GM18502 (cell line): ENCODE measurements around the gene FHL2.

Experiments used
- ATAC-seq: cut with Tn5 transposase; IDR thresholded peaks from one replicate; pipeline ENCODE4 v1.9.1; 2021; ENCODE audit warnings: mild to moderate bottlenecking; ENCODE audit not compliant: unreplicated experiment, poor library complexity

FHL2 gene

GRCh38 chr2:105399207-105399861 lies 483 bp upstream of the FHL2 start:
- ATAC-seq: no peak

DNA sequence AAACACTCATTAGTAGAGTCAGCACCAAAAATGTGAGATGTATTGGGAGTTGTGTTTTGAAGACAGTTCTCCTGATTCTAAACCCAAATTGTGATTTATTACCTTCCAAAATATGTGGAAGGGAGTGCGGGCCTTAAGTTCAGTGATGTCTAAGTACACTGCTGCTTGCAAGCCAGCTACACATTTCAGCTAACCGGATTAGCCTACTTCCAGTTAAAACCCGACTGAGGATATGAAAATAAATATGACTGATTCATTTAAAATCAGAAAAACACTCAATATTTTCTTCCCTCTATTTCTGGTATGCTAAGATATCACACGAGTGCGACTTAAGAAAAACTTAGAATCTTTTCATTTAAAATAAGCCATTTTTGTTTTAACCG lies 907 bp downstream of the FHL2 start:
- ATAC-seq: no peak

- ATAC-seq: no peak
These were observed 1.7 kb downstream of the FHL2 start for GRCh38 chr2:105397025-105397722.

DNA sequence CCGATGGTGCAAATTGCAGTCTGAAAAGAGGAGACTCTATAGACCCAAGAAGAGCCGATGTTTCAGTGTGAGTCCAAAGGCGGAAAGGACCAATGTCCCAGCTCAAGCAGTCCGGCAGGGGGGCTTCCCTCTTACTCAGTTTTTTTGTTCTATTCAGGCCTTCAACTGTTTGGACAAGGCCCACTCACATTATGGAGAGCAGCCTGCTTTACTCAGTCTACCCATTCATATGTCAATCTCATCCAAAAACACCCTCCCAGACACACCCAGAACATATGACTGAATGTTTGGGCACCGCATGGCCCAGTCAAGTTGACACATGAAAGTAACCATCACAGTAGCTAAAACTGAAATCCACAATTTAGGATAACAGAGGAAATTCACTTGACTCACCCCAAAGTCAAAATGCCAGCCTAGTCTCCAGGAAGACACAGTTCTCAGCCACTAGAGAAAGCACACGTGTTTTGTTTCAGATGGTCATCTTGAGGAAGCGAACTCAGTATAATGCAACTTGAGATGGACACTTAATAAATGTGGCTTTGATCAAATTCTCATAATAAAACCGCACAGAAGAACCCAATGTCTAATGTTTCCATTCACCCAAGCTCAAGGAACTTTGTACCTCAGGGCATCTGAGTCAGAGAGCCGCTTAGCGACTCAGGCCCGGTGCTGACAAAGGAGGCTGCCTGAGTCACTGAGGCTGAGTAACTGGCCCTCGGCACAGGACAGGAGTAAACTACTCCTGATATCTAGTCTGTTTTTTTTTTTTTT lies 2.4 kb downstream of the FHL2 start:
- no peak for ATAC-seq

DNA sequence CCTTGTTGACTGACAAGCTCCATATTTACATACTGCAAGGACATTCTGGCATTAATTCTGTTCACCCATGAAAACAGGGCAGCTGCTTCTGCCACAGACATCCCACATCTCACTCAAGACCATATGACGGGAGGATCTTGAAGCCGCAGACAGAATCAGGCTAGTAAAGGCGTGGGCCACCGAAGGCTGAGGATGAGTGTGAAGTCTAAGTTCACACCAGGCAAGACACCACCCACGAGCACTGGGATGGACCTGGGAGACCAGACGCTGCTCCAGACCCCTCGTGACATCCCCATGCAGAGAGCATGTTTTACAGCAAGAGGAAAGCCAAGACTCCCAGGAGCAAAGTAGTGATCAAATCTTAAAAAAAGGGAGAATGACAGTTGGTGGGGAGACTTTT lies 3.2 kb downstream of the FHL2 start:
- no peak for ATAC-seq

- ATAC-seq: no peak
These were observed 3.8 kb downstream of the FHL2 start for GRCh38 chr2:105394951-105395611.

- ATAC-seq: no peak
These were observed 5.3 kb downstream of the FHL2 start for GRCh38 chr2:105393373-105394055.

- no peak for ATAC-seq
These were observed 6.8 kb downstream of the FHL2 start for GRCh38 chr2:105391763-105392662.

DNA sequence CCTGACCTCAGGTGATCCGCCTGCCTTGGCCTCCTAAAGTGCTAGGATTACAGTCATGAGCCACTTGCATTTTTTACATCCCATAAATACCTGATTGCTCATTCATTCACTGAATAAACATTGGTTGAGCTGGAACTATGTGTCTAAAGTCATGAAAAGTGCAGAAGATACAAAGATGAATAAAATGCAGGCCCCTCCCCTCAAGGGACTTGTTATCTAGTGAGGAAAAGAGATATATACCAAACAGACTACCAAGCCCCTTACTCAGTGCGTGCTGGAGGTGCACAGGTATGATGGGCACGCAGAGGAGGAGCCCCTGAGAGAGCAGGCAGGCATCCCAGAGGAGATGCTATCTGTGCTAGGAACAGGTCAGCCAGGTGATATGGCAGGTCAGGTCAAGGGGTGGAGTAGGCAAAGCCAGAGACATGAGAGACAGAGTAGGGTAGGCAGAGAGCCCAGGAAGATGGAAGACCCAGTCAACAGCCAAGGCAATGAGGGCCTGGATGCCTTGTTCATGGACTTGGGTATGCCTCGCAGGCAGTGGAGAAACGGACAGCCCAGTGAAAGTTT lies 7.7 kb downstream of the FHL2 start:
- ATAC-seq: no peak

- ATAC-seq: no peak
These were observed 8.4 kb downstream of the FHL2 start for GRCh38 chr2:105390454-105390853.

DNA sequence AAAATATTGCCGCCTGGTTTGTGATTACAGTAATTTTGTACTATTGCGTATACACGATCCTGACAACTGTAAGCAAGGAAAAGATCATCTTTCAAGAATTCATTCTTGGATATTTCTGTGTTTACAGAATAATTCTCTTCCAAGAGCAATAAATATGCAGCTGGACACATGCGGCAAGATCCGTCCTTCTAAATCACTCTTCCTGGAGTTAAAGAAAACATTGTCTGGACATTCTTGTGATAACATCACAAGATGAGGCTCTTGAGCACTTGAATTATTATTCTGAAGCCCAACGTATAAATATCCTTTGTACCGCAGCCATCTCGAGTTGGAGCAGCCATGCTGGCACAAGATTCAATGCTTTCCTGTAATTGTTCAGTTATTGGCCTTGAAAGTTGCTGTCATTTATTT lies 9.9 kb downstream of the FHL2 start:
- ATAC-seq: no peak

GRCh38 chr2:105387225-105387624 lies 11.6 kb downstream of the FHL2 start:
- no peak for ATAC-seq

DNA sequence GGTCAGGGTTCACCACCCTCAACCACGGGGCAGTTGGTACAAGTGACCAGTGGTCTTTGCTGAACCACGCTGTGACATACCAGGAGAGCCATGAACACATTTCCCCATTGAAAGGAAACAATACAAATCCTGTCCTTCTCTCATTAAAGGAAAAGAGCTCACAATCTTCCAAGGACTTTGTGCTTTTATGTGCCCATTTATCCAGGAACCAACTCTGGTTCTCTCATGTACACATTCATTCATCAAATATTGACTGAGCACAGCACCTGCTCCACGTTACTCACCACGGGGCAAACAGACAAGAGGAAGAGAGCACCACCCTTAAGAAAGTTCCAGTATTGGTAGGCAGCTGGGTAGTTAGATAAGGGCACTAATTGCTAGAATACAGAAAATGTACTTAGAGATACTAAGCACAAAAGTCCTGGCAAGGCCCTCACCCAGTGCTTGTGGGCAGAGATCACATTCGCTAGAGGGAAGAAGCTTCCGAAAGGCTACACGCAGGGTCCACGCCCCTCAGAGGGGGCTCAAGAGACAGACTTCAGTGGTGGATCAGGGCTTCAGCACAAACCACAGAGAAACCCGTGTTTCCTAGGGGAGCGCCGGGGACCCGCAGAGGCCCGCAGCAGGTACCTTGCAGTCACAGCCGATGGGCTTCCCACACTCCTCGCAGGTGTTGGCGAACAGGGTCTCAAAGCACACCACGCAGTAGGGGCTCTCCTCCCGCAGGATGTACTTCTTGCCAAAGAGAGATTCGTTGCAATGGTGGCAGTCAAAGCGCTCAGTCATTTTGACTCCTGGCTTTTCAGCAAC lies 12.9 kb downstream of the FHL2 start:
- no peak for ATAC-seq

DNA sequence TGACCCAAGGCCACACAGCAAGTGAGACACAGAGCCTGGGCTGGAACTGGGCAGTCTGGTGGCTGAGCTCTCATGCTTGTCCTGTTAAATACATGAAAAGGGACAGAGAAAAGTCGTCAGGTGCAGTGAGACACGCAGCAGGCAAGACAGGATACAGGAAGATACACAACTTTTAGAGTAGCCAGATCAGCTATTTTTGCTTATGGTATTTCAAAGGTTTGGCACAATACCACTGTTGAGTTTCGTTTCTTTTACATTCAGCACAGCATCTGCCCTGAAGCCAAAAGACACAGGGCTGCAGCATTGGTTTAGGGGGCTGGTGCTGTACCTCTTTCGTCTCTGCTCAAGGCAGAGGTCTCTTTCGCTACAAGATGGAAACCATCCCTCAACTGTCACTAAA lies 14.0 kb downstream of the FHL2 start:
- ATAC-seq: no peak

GRCh38 chr2:105384216-105384615 lies 14.6 kb downstream of the FHL2 start:
- ATAC-seq: no peak

DNA sequence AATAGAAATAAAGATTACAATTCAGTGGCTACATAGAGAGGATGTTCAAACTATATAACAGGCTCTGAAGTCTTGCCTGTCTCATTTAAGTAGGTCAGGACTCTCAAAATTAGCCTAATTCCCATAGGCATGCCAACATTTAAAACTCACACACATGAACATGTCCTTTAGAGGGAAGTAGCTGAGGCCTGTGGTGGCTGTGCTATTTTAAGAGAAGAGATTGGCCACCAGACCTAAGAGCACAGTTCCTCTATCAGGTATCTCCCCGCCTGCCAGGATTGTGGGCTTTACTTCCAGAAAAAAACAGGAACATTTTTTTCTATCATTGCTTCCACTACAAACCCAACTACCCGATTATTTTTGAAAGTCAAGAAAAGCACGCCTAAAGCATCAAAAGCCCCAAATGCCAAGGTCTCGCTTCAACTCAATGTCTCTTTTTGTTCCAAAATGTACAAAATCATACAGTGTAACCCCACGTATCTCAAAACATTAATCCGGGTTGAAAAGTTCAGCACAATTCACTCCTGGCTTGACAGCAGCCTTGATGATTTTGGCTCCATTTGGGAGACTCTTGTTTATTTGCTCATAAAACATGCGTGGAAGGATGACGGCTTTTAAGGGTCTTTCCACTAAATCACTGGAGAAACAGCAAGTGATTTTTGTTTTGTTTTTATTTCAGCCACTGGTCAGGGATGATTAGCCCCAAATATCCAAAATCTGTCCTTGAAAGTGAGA lies 15.3 kb downstream of the FHL2 start:
- ATAC-seq: no peak

- ATAC-seq: no peak
These were observed 16.7 kb downstream of the FHL2 start for GRCh38 chr2:105382177-105382576.
